ENCODE measurements around the gene MDM2. TPM values are rescaled to one million over a fixed set of nuclear protein-coding genes. Genes with fewer than 3 reads are reported as not detected.
A peak's percentile ranks its signal among the peaks of the same experiment; 100 is the strongest.

MDM2 gene
- total RNA-seq, 1 experiment from 2014 or later, result 159 TPM

- Histone ChIP-seq H2AK5ac (ENCODE audit: insufficient read length, low read length) (no peak overlapping the region), H3K27me3 (ENCODE audit: insufficient read depth, low read length) (no peaks in the 10 kb centered on the region), H2AFZ (ENCODE audit: low read length) (no peak overlapping the region), H3K9ac (ENCODE audit: extremely low read depth, insufficient read length, low read length) (no peak overlapping the region), H4K5ac (ENCODE audit: insufficient read length, low read depth, low read length) (no peak overlapping the region), H2BK12ac (ENCODE audit: insufficient read length, low read depth, low read length) (no peak overlapping the region), H3K4me1 (ENCODE audit: insufficient read depth, low read length) (no peaks in the 10 kb centered on the region), H3K23ac (ENCODE audit: insufficient read length, low read depth, low read length) (no peak overlapping the region), H3K14ac (ENCODE audit: insufficient read depth, low read length) (no peak overlapping the region), H3K79me2 (ENCODE audit: insufficient read depth, low read length) (no peaks in the 10 kb centered on the region), H4K20me1 (ENCODE audit: control insufficient read depth, insufficient read depth, insufficient read length) (no peaks in the 10 kb centered on the region), H2BK120ac (ENCODE audit: low read depth, low read length, poor library complexity, severe bottlenecking) (no peak overlapping the region), H4K8ac (replicated peaks; ENCODE audit: insufficient read length, low read depth, low read length) (no peak overlapping the region), H3K56ac (ENCODE audit: insufficient read length, low read depth, low read length) (no peak overlapping the region), H3K4ac (ENCODE audit: low read depth, low read length) (no peak overlapping the region), H4K91ac (ENCODE audit: insufficient read length, low read depth, low read length) (no peak overlapping the region), H3K79me1 (ENCODE audit: insufficient read depth, low read depth, low read length, poor library complexity, severe bottlenecking) (no peaks in the 10 kb centered on the region), H3K18ac (ENCODE audit: insufficient read length, low read depth, low read length) (no peak overlapping the region), H3K27ac (ENCODE audit: insufficient read length, low read depth, low read length) (no peak overlapping the region), H3K23me2 (ENCODE audit: insufficient read length, low read depth, low read length, poor library complexity, severe bottlenecking) (no peaks in the 10 kb centered on the region), H3T11ph (ENCODE audit: low read length) (no peak overlapping the region), H2BK15ac (ENCODE audit: low read depth, low read length) (no peak overlapping the region), H2BK20ac (ENCODE audit: low read depth, low read length, poor library complexity, severe bottlenecking) (no peak overlapping the region), H2BK5ac (ENCODE audit: insufficient read length, low read length) (no peak overlapping the region), H3K4me2 (ENCODE audit: insufficient read depth, insufficient read length, low read length) (no peak overlapping the region), H3K9me3 (ENCODE audit: control insufficient read depth, low read depth, low read length) (no peaks in the 10 kb centered on the region)
- WGBS (ENCODE audit: extremely low coverage, insufficient read length, low lambda C conversion rate), result no CpG with 5 or more reads among the region's 8 CpGs
- no peak for TF ChIP-seq CTCF (conservative IDR thresholded peaks at IDR 0.05)
- no peaks in the 10 kb centered on the region; the same call in 1 of the 2 replicates for H3K27me3 Mint-ChIP-seq (ENCODE audit: low read depth)
- no peak overlapping the region for H3K4me3 Mint-ChIP-seq
- H3K27ac Mint-ChIP-seq, result peak overlapping the region; percentile 2 to 68 (median 58); a peak in 4 of 7 replicates
- no peak for DNase-seq
- H3K4me1 Mint-ChIP-seq, result peaks cover 3 to 5% of the 10 kb centered on the region in 2 experiments; a peak in 3 of 4 replicates
- peaks cover 7 to 63% (median 59%) of the 10 kb centered on the region in 3 experiments; a peak in 6 of 7 replicates for H3K36me3 Mint-ChIP-seq (ENCODE audit: insufficient read depth in 1 of 3, low read depth in 3 of 3)
- H3K9me3 Mint-ChIP-seq, result no peaks in the 10 kb centered on the region
Observed at GRCh38 chr12:68761901-68762630, 45.9 kb upstream of the MDM2 start.
